HL-60/S4 (cell line): ENCODE measurements around the gene TANGO2.

ENCODE experiments used
- in situ Hi-C: fragments of 300-500 bp; cut with MboI; formaldehyde crosslinking; loops from 2 replicates; pipeline ENCODE4 v1.14.3; 2022; ENCODE audit warnings: low sequenced_read_pairs

TANGO2 gene

GRCh38 chr22:20096574-20097420 lies 75.9 kb downstream of the TANGO2 start:
- in situ Hi-C loops: no loop called here

GRCh38 chr22:20099099-20099711 lies 78.3 kb downstream of the TANGO2 start:
- in situ Hi-C loops: no loop called here

GRCh38 chr22:20101638-20102037 lies 80.7 kb downstream of the TANGO2 start:
- in situ Hi-C loops: no loop called here

- in situ Hi-C loops: no loop called here
Observed at GRCh38 chr22:20102203-20102780, 81.4 kb downstream of the TANGO2 start.

- in situ Hi-C loops: no loop called here
Observed at GRCh38 chr22:20105456-20106204, 84.7 kb downstream of the TANGO2 start.

- in situ Hi-C loops: no loop called here
Observed at GRCh38 chr22:20106205-20106848, 85.4 kb downstream of the TANGO2 start.

- in situ Hi-C loops: no loop called here
Observed at GRCh38 chr22:20106849-20107237, 85.9 kb downstream of the TANGO2 start.

- in situ Hi-C loops: no loop called here
Observed at GRCh38 chr22:20107471-20107901, 86.6 kb downstream of the TANGO2 start.

GRCh38 chr22:20107951-20108756 lies 87.2 kb downstream of the TANGO2 start:
- in situ Hi-C loops: no loop called here

GRCh38 chr22:20108757-20109230 lies 87.9 kb downstream of the TANGO2 start:
- in situ Hi-C loops: no loop called here

GRCh38 chr22:20109411-20110358 lies 88.8 kb downstream of the TANGO2 start:
- in situ Hi-C loops: no loop called here

GRCh38 chr22:20110359-20110985 lies 89.6 kb downstream of the TANGO2 start:
- in situ Hi-C loops: no loop called here

- in situ Hi-C loops: no loop called here
Observed at GRCh38 chr22:20111045-20111688, 90.3 kb downstream of the TANGO2 start.

GRCh38 chr22:20111689-20112622 lies 91.0 kb downstream of the TANGO2 start:
- in situ Hi-C loops: no loop called here

- in situ Hi-C loops: no loop called here
Observed at GRCh38 chr22:20112623-20113511, 92.0 kb downstream of the TANGO2 start.
